Rectal smooth muscle tissue (tissue), 1 donor: ENCODE results near the gene CC2D2B.
"Not testable (repeated sequence)": the region's sequence is repeated elsewhere in the genome, so short reads cannot be mapped to it uniquely, and the experiment has no call there.

Source experiments
- H3K27ac ChIP-seq: one replicate; pipeline ENCODE4 v1.7.0; 2013; ENCODE audit warnings: low read depth, low read length, inconsistent platforms
- H3K27me3 ChIP-seq: one replicate; pipeline ENCODE4 v1.7.0; 2013; ENCODE audit warnings: low read length; ENCODE audit not compliant: control insufficient read depth, insufficient read depth
- H3K36me3 ChIP-seq: one replicate; pipeline ENCODE4 v1.7.0; 2013; ENCODE audit warnings: low read length; ENCODE audit not compliant: control insufficient read depth, insufficient read depth
- H3K4me1 ChIP-seq: one replicate; pipeline ENCODE4 v1.7.0; 2013; ENCODE audit warnings: low read length; ENCODE audit not compliant: control insufficient read depth, insufficient read depth
- H3K4me3 ChIP-seq: one replicate; pipeline ENCODE4 v1.7.0; 2013; ENCODE audit warnings: low read length
- H3K9ac ChIP-seq: one replicate; pipeline ENCODE4 v1.7.0; 2013; ENCODE audit warnings: low read length

CC2D2B gene

GRCh38 chr10:96043893-96044715 lies 136.3 kb downstream of the CC2D2B start:
- peak overlapping the region; percentile 77 for H3K27ac ChIP-seq

GRCh38 chr10:96044736-96045135 lies 137.0 kb downstream of the CC2D2B start:
- Histone ChIP-seq H3K27ac (no peak overlapping the region), H3K4me3 (peak overlapping the region; percentile 77), H3K9ac (no peak overlapping the region), H3K4me1 (peaks cover 3% of the 10 kb centered on the region), H3K27me3 (no peaks in the 10 kb centered on the region), H3K36me3 (no peaks in the 10 kb centered on the region)

More at GRCh38 chr10:96043893-96044715, 136.3 kb downstream of the CC2D2B start:
- H3K27me3 ChIP-seq, result no peaks in the 10 kb centered on the region
- H3K4me1 ChIP-seq, result peaks cover 3% of the 10 kb centered on the region
- H3K4me3 ChIP-seq, result peak overlapping the region; percentile 77
- peak overlapping the region; percentile 66 for H3K9ac ChIP-seq
- no peaks in the 10 kb centered on the region for H3K36me3 ChIP-seq

GRCh38 chr10:96046546-96046945 lies 138.8 kb downstream of the CC2D2B start:
- Histone ChIP-seq H3K27me3 (no peaks in the 10 kb centered on the region), H3K4me1 (peaks cover 3% of the 10 kb centered on the region), H3K27ac (no peak overlapping the region), H3K4me3 (no peak overlapping the region), H3K9ac (no peak overlapping the region), H3K36me3 (no peaks in the 10 kb centered on the region)

- H3K27ac ChIP-seq, result no peak overlapping the region
- no peaks in the 10 kb centered on the region for H3K27me3 ChIP-seq
- H3K4me1 ChIP-seq, result peaks cover 3% of the 10 kb centered on the region
- no peak overlapping the region for H3K4me3 ChIP-seq
- H3K9ac ChIP-seq, result no peak overlapping the region
- no peaks in the 10 kb centered on the region for H3K36me3 ChIP-seq
These were observed 139.4 kb downstream of the CC2D2B start for GRCh38 chr10:96047004-96047649.

GRCh38 chr10:96047925-96048324 lies 140.2 kb downstream of the CC2D2B start:
- not testable (repeated sequence) for H3K4me1 ChIP-seq, H3K27ac ChIP-seq, H3K4me3 ChIP-seq, H3K9ac ChIP-seq, H3K36me3 ChIP-seq, H3K27me3 ChIP-seq

GRCh38 chr10:96049340-96049739 lies 141.6 kb downstream of the CC2D2B start:
- Histone ChIP-seq H3K4me3 (no peak overlapping the region), H3K36me3 (peaks cover 2% of the 10 kb centered on the region), H3K27ac (no peak overlapping the region), H3K9ac (no peak overlapping the region), H3K4me1 (no peaks in the 10 kb centered on the region), H3K27me3 (no peaks in the 10 kb centered on the region)

- no peak overlapping the region for H3K9ac ChIP-seq
- no peak overlapping the region for H3K27ac ChIP-seq
- no peaks in the 10 kb centered on the region for H3K4me1 ChIP-seq
- no peaks in the 10 kb centered on the region for H3K27me3 ChIP-seq
- H3K4me3 ChIP-seq, result no peak overlapping the region
- H3K36me3 ChIP-seq, result peaks cover 18% of the 10 kb centered on the region
These were observed 146.2 kb downstream of the CC2D2B start for GRCh38 chr10:96053985-96054384.

- no peak overlapping the region for H3K27ac ChIP-seq
- H3K4me1 ChIP-seq, result no peaks in the 10 kb centered on the region
- no peak overlapping the region for H3K4me3 ChIP-seq
- peaks cover 18% of the 10 kb centered on the region for H3K36me3 ChIP-seq
- H3K27me3 ChIP-seq, result no peaks in the 10 kb centered on the region
- H3K9ac ChIP-seq, result no peak overlapping the region
These were observed 149.0 kb downstream of the CC2D2B start for GRCh38 chr10:96056787-96057186.

- no peak overlapping the region for H3K4me3 ChIP-seq
- peaks cover 16% of the 10 kb centered on the region for H3K36me3 ChIP-seq
- H3K9ac ChIP-seq, result no peak overlapping the region
- H3K27ac ChIP-seq, result no peak overlapping the region
- no peaks in the 10 kb centered on the region for H3K27me3 ChIP-seq
- no peaks in the 10 kb centered on the region for H3K4me1 ChIP-seq
These were observed 153.5 kb downstream of the CC2D2B start for GRCh38 chr10:96061232-96061631.

- Histone ChIP-seq H3K9ac (no peak overlapping the region), H3K27me3 (no peaks in the 10 kb centered on the region), H3K4me3 (no peak overlapping the region), H3K36me3 (no peaks in the 10 kb centered on the region), H3K4me1 (no peaks in the 10 kb centered on the region), H3K27ac (no peak overlapping the region)
These were observed 164.9 kb downstream of the CC2D2B start for GRCh38 chr10:96072674-96073073.

GRCh38 chr10:96073722-96074121 lies 165.9 kb downstream of the CC2D2B start:
- Histone ChIP-seq H3K27me3 (no peaks in the 10 kb centered on the region), H3K27ac (no peak overlapping the region), H3K4me1 (no peaks in the 10 kb centered on the region), H3K9ac (no peak overlapping the region), H3K4me3 (no peak overlapping the region), H3K36me3 (no peaks in the 10 kb centered on the region)

- H3K4me3 ChIP-seq, result no peak overlapping the region
These were observed 167.0 kb downstream of the CC2D2B start for GRCh38 chr10:96074776-96075175.

GRCh38 chr10:96075977-96076376 lies 168.2 kb downstream of the CC2D2B start:
- H3K27me3 ChIP-seq, result no peaks in the 10 kb centered on the region
- no peak overlapping the region for H3K4me3 ChIP-seq
- H3K9ac ChIP-seq, result no peak overlapping the region
- no peaks in the 10 kb centered on the region for H3K4me1 ChIP-seq
- no peaks in the 10 kb centered on the region for H3K36me3 ChIP-seq
- no peak overlapping the region for H3K27ac ChIP-seq

More at GRCh38 chr10:96074776-96075175, 167.0 kb downstream of the CC2D2B start:
- Histone ChIP-seq H3K27ac (no peak overlapping the region), H3K4me1 (no peaks in the 10 kb centered on the region), H3K27me3 (no peaks in the 10 kb centered on the region), H3K9ac (no peak overlapping the region), H3K36me3 (no peaks in the 10 kb centered on the region)
